BE2C (cell line): ENCODE data around the gene PANK4.

Experiments used
- DNase-seq: peaks from one replicate; pipeline ENCODE4 v3.0.0-alpha.2; 2020
- H3K27me3 ChIP-seq: fragments of 250-450 bp; sonication (Bioruptor Pico); 2 replicates; pipeline ENCODE4 v1.5.1; 2020; ENCODE audit warnings: mild to moderate bottlenecking
- H3K36me3 ChIP-seq: fragments of 250-450 bp; sonication (Bioruptor Pico); 2 replicates; pipeline ENCODE4 v1.5.1; 2020; ENCODE audit warnings: mild to moderate bottlenecking
- H3K4me1 ChIP-seq: fragments of 250-450 bp; sonication (Bioruptor Pico); 2 replicates; pipeline ENCODE4 v1.5.1; 2020
- H3K4me3 ChIP-seq: 2 replicates; pipeline ENCODE4 v1.5.1; 2011; ENCODE audit warnings: low read depth, low read length
- H3K9me3 ChIP-seq: fragments of 250-450 bp; sonication (Bioruptor Pico); 2 replicates; pipeline ENCODE4 v1.5.1; 2020
- TF ChIP-seq, protein P1 (sequence below): IDR thresholded peaks from 2 replicates; pipeline ENCODE4 v1.5.1; 2012; ENCODE audit warnings: mild to moderate bottlenecking, low read depth, low read length

PANK4 gene

DNA sequence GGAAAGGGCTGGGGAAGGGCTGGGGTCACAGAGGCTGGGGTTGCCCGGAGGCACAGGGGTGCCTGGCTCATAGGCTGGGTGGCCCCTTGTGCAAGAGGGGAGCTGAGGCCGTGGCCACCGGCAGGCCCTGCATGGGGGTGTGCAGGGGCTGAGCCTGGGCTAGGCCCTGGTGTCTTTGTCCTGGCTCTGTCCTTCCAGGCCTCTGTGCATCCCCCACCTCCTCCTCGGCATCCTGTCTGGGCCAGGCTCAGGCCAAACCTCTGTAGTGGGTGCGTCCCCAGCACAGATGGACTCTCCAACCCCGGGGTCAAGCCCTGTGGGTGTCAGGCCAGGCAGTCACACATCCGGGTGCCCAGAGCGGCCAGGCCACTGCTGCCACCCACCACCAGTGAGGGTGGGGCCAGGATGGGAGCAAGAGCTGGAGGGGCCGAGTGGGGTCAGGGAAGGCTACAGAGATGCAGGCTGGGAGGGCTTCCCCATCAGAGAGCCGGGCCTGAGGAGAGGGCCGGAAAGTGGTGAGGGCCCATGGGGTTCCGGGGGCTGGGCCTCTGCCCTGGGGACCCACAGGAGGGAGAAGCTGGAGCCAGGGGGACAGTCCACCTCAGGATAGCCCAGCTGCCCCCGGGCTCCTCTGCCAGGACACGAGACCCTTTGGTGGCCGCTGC, 19.4 kb downstream of the PANK4 start:
- Histone ChIP-seq H3K36me3 (no peaks in the 10 kb centered on the region), H3K27me3 (no peaks in the 10 kb centered on the region), H3K4me1 (no peaks in the 10 kb centered on the region), H3K9me3 (no peaks in the 10 kb centered on the region), H3K4me3 (no peak overlapping the region)
- TF ChIP-seq, protein P1, sequence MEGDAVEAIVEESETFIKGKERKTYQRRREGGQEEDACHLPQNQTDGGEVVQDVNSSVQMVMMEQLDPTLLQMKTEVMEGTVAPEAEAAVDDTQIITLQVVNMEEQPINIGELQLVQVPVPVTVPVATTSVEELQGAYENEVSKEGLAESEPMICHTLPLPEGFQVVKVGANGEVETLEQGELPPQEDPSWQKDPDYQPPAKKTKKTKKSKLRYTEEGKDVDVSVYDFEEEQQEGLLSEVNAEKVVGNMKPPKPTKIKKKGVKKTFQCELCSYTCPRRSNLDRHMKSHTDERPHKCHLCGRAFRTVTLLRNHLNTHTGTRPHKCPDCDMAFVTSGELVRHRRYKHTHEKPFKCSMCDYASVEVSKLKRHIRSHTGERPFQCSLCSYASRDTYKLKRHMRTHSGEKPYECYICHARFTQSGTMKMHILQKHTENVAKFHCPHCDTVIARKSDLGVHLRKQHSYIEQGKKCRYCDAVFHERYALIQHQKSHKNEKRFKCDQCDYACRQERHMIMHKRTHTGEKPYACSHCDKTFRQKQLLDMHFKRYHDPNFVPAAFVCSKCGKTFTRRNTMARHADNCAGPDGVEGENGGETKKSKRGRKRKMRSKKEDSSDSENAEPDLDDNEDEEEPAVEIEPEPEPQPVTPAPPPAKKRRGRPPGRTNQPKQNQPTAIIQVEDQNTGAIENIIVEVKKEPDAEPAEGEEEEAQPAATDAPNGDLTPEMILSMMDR, result no peak
- DNase-seq, result no peak

DNA sequence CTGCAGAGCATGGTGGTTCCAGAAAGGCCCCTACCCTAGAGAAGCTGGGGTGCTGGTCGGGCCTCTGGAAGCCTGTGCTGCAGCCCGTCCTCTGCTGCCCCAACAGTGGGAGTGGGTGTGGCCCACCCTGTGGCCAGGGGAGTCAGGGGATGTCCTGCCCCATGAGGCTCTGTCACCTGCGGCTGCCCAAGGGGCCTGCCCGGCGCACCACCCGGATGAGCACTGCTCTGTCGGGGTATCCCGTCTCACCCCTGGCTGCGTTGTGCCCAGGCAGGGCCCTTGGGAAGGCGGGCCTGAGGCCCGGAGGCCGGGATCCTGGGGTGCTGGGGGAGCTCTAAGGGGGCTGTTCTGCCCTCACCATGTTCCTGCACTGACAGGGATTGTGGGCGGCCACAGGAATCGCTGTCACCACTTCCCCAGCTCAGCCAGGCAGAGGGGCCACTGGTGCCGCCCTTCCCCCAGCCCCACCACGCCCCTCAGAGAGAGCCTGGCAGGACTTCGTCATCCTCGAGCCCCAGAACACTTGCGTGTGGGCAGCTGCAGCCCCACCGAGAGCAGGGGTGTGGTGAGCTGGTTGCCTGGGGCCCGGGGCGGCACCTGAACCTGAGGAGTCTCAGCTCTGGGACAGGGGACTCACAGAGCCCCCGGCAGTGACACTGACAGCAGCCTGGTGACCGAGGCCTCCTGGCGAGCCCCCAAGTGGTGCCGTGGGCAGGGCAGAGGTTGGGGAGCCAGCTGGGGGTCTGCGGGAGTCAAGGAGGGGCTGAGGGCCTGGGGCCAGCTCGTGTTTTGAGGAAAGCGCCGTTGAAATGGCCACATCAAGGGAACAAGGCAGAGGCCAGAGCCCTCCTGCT, 20.2 kb downstream of the PANK4 start:
- no peaks in the 10 kb centered on the region for H3K9me3 ChIP-seq
- no peak overlapping the region for H3K4me3 ChIP-seq
- no peak for DNase-seq
- H3K27me3 ChIP-seq, result no peaks in the 10 kb centered on the region
- H3K36me3 ChIP-seq, result no peaks in the 10 kb centered on the region
- no peaks in the 10 kb centered on the region for H3K4me1 ChIP-seq
- TF ChIP-seq, protein P1, result no peak

DNA sequence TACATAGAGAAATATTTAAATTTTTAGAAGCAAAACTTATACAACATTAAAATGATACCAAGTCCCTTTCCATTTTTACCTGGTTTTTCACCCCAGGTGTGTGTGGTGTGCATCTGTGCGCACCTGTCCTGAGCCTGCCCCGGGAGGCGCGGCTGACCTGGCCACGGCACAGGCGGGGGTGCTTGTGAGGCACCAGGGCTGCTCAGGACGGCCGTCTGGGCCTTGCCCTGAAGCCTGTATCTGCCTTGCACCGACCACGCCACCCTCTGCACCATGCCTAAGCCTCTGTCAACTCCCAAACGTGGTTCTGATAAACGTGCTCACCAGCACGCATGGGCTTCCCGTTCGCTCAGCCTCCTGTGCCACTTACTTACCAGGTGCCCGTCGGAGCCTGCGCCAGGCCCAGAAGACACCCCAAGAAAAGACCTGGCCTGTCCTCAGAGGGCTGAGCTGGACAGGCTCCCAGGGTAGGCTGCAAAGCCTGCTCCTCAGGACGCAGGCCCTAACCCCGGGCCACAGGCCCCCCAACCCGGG, 20.9 kb downstream of the PANK4 start:
- Histone ChIP-seq H3K4me3 (no peak overlapping the region), H3K4me1 (no peaks in the 10 kb centered on the region), H3K9me3 (no peaks in the 10 kb centered on the region), H3K27me3 (no peaks in the 10 kb centered on the region), H3K36me3 (no peaks in the 10 kb centered on the region)
- DNase-seq, result no peak
- TF ChIP-seq, protein P1, result no peak

DNA sequence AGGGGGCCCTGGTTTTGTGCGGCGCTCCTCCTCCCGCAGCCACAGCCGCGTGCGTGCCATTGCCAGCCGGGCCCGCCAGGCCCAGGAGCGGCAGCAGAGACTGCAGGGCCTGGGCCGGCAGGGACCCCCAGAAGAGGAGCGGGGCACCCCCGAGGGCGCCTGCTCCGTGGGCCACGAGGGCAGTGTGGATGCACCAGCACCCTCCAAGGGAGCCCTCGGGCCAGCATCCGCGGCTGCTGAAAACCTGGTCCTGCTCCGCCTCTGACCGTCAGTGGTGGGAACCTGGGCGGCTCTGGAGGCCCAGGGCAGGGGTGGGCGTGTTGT, 21.5 kb downstream of the PANK4 start:
- no peak for DNase-seq
- no peaks in the 10 kb centered on the region for H3K27me3 ChIP-seq
- TF ChIP-seq, protein P1, result no peak
- no peaks in the 10 kb centered on the region for H3K9me3 ChIP-seq
- H3K4me3 ChIP-seq, result no peak overlapping the region
- no peaks in the 10 kb centered on the region for H3K36me3 ChIP-seq
- no peaks in the 10 kb centered on the region for H3K4me1 ChIP-seq

DNA sequence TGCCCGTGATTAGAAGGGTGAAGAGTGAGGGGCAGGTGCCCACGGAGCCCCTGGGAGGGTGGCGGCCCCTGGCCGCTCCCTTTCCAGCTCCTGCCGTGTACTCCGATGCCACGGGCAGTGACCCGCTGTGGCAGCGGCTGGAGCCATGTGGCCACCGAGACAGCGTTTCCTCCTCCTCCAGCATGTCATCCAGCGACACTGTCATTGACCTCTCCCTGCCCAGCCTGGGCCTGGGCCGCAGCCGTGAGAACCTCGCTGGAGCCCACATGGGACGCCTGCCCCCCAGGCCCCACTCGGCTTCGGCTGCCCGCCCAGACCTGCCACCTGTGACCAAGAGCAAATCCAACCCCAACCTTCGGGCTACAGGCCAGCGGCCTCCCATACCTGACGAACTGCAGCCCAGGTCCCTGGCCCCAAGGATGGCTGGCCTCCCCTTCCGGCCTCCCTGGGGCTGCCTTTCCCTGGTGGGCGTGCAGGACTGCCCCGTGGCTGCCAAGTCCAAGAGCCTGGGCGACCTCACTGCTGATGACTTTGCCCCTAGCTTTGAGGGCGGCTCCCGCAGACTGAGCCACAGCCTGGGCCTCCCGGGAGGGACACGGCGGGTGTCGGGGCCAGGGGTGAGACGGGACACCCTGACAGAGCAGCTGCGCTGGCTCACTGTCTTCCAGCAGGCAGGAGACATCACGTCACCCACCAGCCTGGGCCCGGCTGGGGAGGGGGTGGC, 22.0 kb downstream of the PANK4 start:
- no peak for DNase-seq
- H3K4me3 ChIP-seq, result no peak overlapping the region
- TF ChIP-seq, protein P1, result no peak
- no peaks in the 10 kb centered on the region for H3K27me3 ChIP-seq
- H3K9me3 ChIP-seq, result no peaks in the 10 kb centered on the region
- H3K36me3 ChIP-seq, result no peaks in the 10 kb centered on the region
- H3K4me1 ChIP-seq, result no peaks in the 10 kb centered on the region
